ENCODE measurements around the gene CITED2.

Gene CITED2

DNA sequence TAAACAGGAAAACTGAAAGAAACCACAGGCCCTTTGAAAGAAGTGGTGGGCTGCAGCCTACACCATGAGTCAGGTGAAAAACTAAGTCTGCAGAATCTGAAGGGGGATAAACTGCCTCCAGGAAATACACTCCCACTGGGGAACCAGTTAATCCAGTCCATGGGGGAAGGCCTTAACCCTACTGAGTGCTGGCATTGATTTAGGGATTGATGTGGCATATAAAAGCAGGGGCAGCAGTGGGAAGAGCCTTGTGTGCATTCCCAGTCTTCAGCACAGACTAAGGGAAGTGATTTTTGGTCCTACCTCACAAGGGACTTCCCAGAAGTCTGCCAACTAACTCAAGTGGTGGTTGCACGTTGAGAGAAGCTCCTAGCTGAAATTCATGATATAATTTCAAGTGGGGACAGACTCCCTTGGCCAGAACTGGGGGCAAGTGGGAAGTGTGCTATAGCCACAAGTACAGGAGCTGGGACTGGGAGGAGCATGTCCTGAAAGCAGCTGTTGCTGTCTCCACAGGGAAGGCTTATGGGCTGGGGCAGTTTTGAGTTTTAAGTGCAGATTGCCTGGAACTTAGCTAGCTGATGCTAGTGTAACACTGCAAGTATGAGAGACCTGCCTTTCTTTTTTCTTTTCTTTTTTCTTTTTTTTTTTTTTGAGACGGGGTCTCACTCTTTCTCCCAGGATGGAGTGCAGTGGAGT is 31.2 kb downstream of the CITED2 start:
- Mint-ChIP-seq H3K27me3 (ENCODE audit: low read depth) (peaks cover 5% of the 10 kb centered on the region), H3K9me3 (peaks cover 21% of the 10 kb centered on the region), H3K27ac (no peak overlapping the region), H3K4me3 (no peak overlapping the region), H3K36me3 (ENCODE audit: low read depth) (no peaks in the 10 kb centered on the region), H3K4me1 (peaks cover 8% of the 10 kb centered on the region)
- TF ChIP-seq, protein P1, sequence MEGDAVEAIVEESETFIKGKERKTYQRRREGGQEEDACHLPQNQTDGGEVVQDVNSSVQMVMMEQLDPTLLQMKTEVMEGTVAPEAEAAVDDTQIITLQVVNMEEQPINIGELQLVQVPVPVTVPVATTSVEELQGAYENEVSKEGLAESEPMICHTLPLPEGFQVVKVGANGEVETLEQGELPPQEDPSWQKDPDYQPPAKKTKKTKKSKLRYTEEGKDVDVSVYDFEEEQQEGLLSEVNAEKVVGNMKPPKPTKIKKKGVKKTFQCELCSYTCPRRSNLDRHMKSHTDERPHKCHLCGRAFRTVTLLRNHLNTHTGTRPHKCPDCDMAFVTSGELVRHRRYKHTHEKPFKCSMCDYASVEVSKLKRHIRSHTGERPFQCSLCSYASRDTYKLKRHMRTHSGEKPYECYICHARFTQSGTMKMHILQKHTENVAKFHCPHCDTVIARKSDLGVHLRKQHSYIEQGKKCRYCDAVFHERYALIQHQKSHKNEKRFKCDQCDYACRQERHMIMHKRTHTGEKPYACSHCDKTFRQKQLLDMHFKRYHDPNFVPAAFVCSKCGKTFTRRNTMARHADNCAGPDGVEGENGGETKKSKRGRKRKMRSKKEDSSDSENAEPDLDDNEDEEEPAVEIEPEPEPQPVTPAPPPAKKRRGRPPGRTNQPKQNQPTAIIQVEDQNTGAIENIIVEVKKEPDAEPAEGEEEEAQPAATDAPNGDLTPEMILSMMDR (IDR thresholded peaks at IDR 0.05; ENCODE audit: unreplicated experiment in 3 of 3): no peak

DNA sequence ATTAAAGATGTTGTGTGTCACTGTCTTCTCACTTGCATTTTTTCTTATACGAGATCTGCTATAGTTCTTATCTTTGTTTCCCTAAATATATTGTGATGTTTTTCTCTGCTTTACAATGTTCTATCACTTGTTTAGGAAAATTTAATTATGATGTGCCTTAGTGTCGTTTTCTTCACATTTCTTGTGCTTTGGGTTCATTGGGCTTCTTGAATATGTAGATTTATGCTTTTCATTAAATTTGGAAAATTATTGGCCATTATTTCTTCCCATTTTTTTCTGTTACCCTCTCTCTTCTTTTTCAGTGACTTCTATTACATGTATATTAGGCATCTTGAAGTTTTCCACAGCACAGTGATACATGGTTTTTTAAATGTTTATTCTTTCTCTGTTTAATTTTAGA is 33.4 kb downstream of the CITED2 start:
- H3K36me3 Mint-ChIP-seq (ENCODE audit: low read depth): no peaks in the 10 kb centered on the region
- H3K27ac Mint-ChIP-seq: no peak overlapping the region
- H3K4me3 Mint-ChIP-seq: no peak overlapping the region
- H3K9me3 Mint-ChIP-seq: peaks cover 21% of the 10 kb centered on the region
- peaks cover 5% of the 10 kb centered on the region for H3K27me3 Mint-ChIP-seq (ENCODE audit: low read depth)
- TF ChIP-seq, protein P1 (IDR thresholded peaks at IDR 0.05; ENCODE audit: unreplicated experiment in 3 of 3): no peak
- H3K4me1 Mint-ChIP-seq: peaks cover 14% of the 10 kb centered on the region

DNA sequence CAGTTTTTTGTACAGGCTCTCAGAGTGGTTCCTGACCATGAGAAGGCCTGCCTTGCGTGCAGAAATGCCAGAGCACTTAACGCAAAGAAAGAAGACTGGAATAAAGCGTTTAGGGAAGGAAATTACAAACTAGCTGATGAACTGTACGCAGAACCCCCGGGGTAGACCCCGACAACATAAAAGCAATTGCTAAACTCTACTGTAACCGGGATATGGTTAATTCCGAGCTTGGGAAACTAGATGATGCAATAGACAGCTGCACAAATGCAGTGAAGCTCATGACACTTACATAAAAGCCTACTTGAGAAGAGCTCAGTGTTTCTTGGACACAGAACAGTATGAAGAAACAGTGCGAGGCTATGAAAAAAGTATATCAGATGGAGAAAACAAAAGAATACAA is 35.7 kb downstream of the CITED2 start:
- H3K4me1 Mint-ChIP-seq: peaks cover 29% of the 10 kb centered on the region
- H3K27ac Mint-ChIP-seq: peak overlapping the region in 1 of 3 experiments; percentile 59
- peaks cover 19% of the 10 kb centered on the region for H3K9me3 Mint-ChIP-seq
- H3K27me3 Mint-ChIP-seq (ENCODE audit: low read depth): no peaks in the 10 kb centered on the region
- no peaks in the 10 kb centered on the region for H3K36me3 Mint-ChIP-seq (ENCODE audit: low read depth)
- H3K4me3 Mint-ChIP-seq: no peak overlapping the region
- TF ChIP-seq, protein P1 (IDR thresholded peaks at IDR 0.05; ENCODE audit: unreplicated experiment in 3 of 3): no peak

DNA sequence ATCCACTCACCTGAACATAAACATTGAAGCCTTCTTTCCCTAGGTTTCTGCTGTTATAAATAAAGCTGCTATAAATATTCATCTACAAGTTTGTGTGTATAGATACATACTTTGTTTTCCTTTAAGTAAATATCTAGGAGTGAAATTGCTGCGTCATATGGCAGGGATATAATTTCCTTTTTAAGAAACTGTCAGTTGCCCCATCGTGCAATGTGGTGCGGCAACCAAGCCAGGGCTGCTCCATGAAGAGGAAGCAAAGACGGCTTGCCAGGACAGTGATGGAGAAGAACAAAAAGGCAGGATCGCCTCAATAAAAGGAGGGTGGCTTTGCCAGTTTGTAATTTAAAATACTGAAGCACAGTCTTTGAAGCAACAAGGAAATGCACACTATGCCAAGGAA is 36.6 kb downstream of the CITED2 start:
- Mint-ChIP-seq H3K4me1 (peaks cover 29% of the 10 kb centered on the region), H3K4me3 (no peak overlapping the region), H3K9me3 (peaks cover 19% of the 10 kb centered on the region), H3K36me3 (ENCODE audit: low read depth) (no peaks in the 10 kb centered on the region), H3K27ac (no peak overlapping the region), H3K27me3 (ENCODE audit: low read depth) (no peaks in the 10 kb centered on the region)
- TF ChIP-seq, protein P1 (IDR thresholded peaks at IDR 0.05; ENCODE audit: unreplicated experiment in 3 of 3): no peak

DNA sequence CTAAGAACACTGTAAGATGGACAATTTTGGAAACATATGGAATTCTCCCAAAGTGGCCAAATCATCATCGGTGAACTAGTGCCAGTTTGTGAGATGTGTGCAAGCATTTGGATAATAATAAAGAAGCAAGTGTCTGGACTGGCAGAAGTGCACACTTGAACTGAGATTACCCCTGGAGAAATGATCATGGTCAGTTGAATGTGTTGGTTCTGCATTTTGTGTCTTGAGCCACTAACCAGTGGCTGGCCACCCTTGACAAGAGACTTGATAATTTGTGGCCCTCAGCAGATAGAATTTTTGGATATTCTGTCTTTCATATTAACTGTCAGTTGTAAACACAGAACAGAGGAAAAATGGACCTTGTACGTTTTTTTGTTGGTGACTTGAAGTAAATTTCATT is 37.4 kb downstream of the CITED2 start:
- Mint-ChIP-seq H3K4me3 (no peak overlapping the region), H3K27me3 (ENCODE audit: low read depth) (no peaks in the 10 kb centered on the region), H3K27ac (no peak overlapping the region), H3K36me3 (ENCODE audit: low read depth) (no peaks in the 10 kb centered on the region), H3K9me3 (peaks cover 14% of the 10 kb centered on the region), H3K4me1 (peaks cover 29% of the 10 kb centered on the region)
- TF ChIP-seq, protein P1 (IDR thresholded peaks at IDR 0.05; ENCODE audit: unreplicated experiment in 3 of 3): no peak

DNA sequence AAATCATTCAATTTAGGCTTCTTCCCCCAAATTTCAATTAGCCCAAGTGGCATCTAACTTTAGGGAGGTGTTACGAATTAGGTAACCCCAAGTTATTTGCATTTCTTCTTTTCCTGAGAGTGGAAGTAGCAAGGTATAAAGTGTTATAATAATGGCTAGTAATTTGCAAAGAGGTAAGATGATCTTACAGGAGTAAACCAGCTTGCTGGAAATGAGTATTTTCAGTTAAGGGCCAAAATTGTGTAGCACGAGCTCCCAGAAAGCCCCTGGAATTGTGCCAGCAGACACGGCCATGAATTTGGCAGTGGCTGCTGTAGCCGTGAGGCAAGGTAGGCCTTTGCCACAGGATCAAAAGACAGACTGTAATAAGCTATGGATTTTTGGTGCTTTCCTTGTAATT is 38.0 kb downstream of the CITED2 start:
- Mint-ChIP-seq H3K36me3 (ENCODE audit: low read depth) (no peaks in the 10 kb centered on the region), H3K4me3 (no peak overlapping the region), H3K27me3 (ENCODE audit: low read depth) (no peaks in the 10 kb centered on the region), H3K27ac (no peak overlapping the region), H3K9me3 (peaks cover 14% of the 10 kb centered on the region), H3K4me1 (peaks cover 29% of the 10 kb centered on the region)
- TF ChIP-seq, protein P1 (IDR thresholded peaks at IDR 0.05; ENCODE audit: unreplicated experiment in 3 of 3): no peak

Data from nephron (organoid).